COLO668 (cell line): ENCODE data around the gene SOX18.
"Not testable (repeated sequence)": the region's sequence is repeated elsewhere in the genome, so short reads cannot be mapped to it uniquely, and the experiment has no call there.

Experiments
- DNase-seq: peaks from one replicate; lab custom pipeline; 2025; ENCODE audit not compliant: unreplicated experiment; lab: John Stamatoyannopoulos, UW

Gene SOX18

DNA sequence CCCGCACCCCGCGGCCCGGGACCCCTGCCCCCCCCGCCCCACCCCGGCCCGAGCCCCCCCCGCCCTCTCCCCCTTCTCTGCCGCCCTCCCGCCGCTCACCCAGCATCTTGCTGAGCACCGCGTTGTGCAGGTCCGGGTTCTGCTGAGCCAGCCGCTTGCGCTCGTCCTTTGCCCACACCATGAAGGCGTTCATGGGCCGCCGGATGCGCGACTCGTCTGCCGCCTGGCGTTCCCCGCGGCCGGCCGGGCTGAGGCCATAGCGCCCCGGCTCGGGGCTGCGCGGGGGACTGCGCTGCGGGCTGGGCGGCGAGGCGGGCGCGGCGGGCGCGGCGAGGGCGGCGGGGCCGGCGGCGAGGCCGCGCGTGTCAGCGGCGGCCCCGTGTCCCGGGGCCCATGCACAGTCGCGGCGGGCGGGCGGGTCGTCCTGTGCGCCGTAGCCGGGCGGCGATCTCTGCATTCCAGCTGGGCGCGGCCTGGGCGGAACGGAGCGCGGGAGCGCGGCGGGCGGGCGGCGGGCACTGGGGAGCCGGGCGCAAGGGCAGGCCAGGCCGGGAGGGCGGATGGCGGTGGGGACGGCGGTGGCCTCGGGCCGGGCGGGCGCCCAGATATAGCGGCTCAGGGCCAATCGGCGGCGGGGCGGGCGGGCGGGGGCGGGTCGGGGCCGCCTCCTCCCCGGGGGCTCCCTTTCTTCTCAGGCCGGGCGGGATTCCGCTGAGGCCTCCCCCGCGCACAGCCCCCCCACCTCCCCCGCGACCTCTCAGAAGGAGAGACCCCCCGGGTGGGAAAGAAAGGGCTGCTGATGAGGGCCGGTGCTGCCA is at the start of gene SOX18:
Gene SOX18 (minus strand): TSS at position 580 of the 818 bp plus-strand sequence. CDS start 123 bp downstream, at position 457.
- peak; percentile 53 for DNase-seq

DNA sequence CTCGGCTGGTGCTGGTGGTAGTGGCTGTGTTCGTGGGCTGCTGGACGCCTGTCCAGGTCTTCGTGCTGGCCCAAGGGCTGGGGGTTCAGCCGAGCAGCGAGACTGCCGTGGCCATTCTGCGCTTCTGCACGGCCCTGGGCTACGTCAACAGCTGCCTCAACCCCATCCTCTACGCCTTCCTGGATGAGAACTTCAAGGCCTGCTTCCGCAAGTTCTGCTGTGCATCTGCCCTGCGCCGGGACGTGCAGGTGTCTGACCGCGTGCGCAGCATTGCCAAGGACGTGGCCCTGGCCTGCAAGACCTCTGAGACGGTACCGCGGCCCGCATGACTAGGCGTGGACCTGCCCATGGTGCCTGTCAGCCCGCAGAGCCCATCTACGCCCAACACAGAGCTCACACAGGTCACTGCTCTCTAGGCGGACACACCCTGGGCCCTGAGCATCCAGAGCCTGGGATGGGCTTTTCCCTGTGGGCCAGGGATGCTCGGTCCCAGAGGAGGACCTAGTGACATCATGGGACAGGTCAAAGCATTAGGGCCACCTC is 49.1 kb upstream of the SOX18 start:
- no peak for DNase-seq

DNA sequence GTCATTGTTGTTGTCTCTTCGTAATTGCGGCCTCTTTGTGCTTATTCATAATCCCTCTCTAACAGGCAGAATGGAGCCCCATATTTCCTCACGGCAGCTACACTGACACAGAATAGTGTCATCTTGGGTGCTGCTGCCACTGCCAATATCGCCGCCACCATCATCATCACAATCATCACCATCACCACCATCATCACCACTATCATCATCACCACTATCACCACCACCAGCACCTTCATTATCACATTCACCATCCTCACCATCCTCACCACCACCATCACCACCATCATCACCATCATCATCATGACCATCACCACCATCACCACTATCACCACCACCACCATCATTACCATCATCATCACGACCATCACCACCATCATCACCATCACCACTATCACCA is 47.1 kb upstream of the SOX18 start:
- DNase-seq: no peak

- DNase-seq: peak; percentile 23
Measured at GRCh38 chr20:64095927-64096326, 46.5 kb upstream of the SOX18 start.

DNA sequence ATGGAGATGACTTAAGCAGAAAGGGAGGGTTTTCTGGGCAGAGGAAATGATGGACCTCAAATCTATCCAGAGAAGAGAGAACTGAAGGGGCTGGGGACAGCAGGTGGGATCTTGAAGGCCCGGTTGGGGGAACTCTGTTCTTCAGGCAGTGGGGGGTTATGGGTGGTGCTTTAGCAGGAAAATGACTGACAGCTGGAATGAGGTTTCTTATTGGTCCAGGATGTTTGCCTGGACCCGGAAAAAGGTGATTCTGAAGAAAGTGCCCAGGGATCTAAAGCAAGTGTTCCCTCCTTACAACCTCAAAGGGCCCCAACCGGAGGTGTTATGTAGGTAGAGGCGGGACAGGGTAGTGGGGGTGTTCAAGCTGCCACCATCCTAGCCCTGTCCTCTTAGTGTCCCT is 46.0 kb upstream of the SOX18 start:
- DNase-seq: no peak

- DNase-seq: peak; percentile 22
Measured at GRCh38 chr20:64093013-64093503, 43.6 kb upstream of the SOX18 start.

GRCh38 chr20:64092258-64093012 is 43.0 kb upstream of the SOX18 start:
- DNase-seq: no peak

GRCh38 chr20:64091770-64092169 is 42.3 kb upstream of the SOX18 start:
- no peak for DNase-seq

GRCh38 chr20:64091340-64091739 is 41.9 kb upstream of the SOX18 start:
- no peak for DNase-seq

DNA sequence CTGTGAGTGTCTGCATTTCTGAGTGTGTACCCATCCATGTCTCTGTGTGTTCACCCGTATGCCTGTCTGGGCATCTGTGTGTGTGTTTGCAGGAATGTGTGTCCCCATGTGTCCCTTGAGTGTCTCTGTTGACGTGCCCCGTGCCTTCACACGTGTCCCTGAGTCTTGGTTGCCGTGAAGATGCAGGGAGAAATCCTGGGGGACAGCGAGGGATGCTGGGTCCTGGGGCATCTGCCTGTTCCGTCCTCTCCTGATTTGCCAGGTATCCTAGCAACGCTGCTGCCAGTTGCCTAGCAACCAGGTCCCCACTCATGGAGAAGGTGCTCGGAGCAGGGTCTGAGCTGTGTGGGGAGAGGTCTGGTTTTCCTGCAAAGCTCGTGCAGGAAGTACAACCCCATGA is 40.7 kb upstream of the SOX18 start:
- peak; percentile 30 for DNase-seq

- not testable (repeated sequence) for DNase-seq
Measured at GRCh38 chr20:64088586-64088985, 39.1 kb upstream of the SOX18 start.

DNA sequence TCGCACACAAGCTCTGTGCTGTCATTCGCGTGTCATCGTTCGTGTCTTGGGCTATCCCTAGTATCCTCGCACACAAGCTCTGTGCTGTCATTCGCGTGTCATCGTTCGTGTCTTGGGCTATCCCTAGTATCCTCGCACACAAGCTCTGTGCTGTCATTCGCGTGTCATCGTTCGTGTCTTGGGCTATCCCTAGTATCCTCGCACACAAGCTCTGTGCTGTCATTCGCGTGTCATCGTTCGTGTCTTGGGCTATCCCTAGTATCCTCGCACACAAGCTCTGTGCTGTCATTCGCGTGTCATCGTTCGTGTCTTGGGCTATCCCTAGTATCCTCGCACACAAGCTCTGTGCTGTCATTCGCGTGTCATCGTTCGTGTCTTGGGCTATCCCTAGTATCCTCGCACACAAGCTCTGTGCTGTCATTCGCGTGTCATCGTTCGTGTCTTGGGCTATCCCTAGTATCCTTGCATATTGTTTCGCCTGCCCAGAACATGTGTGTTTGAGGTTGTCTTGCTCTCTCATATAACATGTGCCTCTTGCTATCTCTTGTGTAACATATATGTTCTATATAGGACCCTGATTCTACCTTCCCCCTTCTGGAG is 37.9 kb upstream of the SOX18 start:
- not testable (repeated sequence) for DNase-seq

GRCh38 chr20:64086801-64087200 is 37.4 kb upstream of the SOX18 start:
- DNase-seq: no peak

DNA sequence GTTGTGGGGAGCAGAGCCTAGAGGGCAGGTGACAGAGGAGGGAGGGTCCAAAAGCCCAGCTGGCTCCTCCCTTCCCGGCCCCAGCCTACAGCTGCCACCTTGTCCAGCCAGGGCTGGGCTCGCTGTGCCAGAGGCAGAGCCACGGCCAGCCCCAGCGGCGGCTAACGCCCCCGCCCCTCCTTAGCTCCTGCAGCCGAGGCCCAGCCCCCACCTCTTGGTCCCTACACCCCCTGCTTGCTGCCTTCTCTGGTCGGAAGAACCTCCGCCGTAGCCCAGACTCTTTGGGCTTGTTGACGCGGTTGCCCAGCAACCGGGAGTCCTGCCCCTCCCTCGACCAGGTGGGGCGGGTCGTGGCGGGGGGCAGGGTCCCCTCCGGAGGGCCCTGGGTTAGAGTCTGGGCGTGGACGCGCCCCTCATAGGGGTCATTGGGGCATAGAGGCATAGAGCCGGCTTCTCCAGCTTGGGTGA is 35.3 kb upstream of the SOX18 start:
- DNase-seq: no peak

GRCh38 chr20:64083804-64084684 is 34.6 kb upstream of the SOX18 start, which contains the start of gene LKAAEAR1:
Gene LKAAEAR1 (minus strand): TSS chr20:64084398. CDS start chr20:64084219, 179 bp downstream.
- DNase-seq: no peak

DNA sequence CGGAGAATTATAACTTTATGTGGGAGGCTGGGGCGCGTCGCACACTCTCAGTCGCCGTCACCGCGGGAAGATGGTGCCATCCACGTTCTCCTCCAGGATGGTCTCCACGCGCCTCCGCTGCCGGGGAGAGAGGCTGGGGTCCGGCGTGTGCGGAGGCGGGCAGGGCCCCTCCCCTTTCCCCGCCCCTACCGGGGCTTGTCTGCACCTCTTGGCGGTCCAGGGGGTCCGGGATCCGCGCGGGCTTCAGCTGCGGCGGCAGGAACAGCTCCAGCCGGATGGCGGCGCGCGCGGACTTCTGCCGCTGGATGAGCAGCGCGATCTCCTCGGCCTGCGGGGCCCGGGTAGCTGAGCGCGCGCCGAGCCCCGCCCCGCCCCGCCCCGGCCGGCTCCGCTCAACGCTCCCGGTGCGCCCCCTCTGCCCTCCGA is 34.0 kb upstream of the SOX18 start:
- peak; percentile 79 for DNase-seq

DNA sequence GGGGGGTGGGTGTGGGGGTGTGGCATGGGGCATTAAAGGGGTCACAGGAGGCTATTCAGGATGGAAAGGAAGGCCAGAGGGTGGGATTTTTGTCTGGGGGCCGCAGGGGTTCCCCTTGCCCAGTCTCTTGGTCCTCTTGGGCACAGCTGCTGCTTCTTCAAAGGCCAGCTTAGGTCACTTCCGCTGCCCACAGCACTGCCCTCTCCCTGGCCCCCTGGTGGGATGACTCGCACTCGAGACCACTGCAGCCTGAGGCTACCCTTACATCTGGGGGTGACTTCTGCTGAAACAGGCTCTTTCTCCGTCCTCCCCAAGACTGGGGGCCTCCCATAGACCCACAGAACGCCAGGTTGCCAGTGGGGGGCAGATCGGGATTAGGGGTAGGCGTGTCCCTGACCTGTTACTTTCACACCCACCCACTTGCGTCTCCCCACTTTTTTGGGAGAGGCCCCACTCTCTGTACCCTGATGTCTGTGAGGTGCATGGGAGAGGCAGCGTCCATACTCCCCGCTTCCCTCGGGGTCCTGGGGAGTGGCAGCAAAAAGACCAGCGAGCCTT is 33.5 kb upstream of the SOX18 start:
- DNase-seq: no peak

DNA sequence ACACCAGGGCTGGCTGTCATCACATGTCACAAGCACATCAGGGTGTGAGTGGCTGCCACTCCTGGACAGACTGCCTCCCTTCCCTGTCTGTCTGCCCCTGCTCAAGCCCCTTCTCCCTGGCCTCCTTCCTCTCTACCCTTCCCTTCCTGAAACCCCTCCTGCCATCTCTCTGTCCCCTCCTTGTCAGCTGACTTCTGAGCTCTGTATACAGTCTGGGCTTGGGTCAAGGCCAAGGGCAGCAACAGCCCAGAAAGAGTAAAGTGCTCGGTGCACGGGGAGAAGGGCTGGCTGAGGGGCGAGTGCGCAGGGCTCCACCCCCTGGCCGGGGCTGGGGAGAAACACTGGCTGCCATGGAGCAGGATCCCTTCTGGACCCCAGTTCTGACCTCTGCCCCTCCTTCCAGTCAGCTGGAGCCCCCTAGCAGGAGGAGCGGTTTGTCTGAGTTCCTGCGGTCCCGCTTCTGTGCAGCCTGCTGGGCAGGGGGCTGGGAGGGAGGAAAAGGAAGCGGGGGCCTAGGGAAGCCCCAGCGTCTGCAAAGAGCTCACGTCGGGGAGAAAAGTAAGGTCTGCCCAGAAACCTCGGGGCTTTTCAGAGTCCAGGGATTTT is 32.8 kb upstream of the SOX18 start:
- DNase-seq: no peak

DNA sequence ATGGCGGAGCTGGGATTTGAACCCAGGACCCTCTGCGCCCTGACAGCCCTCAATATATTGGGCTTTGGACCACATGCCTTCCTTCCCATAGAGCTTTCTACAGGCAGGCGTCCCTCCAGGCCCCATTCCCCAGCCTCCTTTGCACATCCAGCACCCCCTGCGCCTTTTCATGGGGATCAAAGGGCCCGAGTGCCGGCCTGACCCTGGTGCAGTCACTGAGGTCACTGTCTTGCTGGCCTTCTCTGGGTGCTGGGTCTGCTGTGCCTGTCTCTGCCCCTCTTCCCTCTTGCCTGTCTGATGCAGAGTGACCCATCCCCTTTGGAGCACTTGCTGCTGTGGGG is 32.2 kb upstream of the SOX18 start:
- DNase-seq: no peak
